NCI-H774 (cell line): Measurements from ENCODE around the gene RPL22.
"Not testable (repeated sequence)": the region's sequence is repeated elsewhere in the genome, so short reads cannot be mapped to it uniquely, and the experiment has no call there.

ENCODE experiments used
- DNase-seq: peaks from one replicate; lab custom pipeline; 2025; lab: John Stamatoyannopoulos, UW

RPL22 gene

GRCh38 chr1:6233376-6233775 lies 34.0 kb upstream of the RPL22 start:
- no peak for DNase-seq

DNA sequence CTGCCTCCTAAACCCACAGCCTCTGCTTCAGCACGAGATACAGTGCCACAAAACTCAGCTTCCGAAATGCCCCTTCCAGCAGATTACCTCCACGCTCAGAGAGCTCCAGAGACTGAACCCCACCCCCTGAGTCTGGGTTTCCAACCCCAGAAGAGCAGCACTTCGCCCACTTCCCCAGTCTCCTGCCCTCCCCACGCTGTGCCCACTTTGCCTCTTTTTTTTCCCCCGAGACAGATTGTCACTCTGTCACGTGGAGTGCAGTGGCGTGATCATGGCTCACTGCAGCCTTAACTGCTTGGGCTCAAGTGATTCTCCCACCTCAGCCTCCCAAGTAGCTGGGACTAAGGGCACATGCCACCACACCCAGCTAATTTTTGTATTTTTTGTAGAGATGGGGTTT lies 26.3 kb upstream of the RPL22 start:
- DNase-seq = no peak

DNA sequence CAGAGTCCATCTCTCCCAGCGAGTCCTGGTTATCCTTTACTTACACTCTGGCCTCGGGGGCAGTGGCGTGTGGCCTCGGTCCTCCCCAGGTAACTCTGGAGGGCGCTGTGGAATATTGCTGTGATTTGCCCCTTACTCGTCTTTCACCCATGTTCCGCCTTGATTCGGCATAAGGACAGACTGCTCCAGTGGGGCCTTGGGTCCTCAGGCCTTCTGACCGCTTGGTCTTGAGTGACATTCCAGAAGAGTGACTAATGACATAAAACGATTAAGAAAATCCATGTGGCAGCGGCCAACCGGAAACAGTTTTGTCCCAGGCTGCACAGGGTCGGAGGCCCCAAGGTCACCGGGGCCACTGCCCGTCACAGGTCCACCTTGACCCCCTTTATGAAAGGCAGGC lies 25.3 kb upstream of the RPL22 start:
- no peak for DNase-seq

DNA sequence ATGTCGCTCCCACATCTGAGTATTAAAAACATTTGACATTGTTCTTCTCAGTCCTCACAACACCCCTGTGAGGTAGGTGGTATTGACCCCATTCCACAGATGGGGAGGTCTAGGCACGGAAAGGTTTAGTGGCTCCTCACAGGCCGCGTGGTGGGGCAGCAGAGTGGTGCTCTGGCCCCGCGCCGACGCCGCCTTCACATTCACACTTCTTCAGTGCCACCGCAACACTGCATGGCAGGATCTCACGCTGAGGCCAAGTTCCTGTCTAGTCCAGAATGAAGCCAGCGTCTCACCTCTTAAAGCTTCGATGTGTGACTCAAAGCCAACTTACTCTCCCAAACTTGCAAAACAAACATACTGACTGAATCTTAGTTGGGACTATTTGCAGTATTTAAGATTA lies 24.2 kb upstream of the RPL22 start:
- DNase-seq = no peak

DNA sequence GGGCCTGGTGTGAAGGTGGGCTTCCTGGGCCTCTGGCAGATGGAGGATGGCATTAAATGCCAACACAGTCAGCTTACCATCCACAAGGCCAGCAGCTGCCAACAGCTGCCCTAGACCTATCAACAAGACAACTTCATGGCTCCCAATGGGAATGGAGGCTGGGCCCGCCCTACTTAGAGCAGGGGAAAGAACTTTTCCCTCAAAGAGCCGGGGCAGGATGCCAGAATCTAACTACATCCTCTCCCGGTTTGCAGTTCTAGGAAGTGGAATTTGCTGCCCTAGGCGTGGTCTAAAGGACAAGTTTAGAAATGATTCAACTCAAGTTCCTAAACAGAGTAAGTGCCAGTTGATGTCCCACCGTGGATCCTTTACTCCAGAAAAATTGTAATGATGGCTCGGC lies 23.2 kb upstream of the RPL22 start:
- no peak for DNase-seq

GRCh38 chr1:6221210-6221784 lies 21.9 kb upstream of the RPL22 start:
- no peak for DNase-seq

DNA sequence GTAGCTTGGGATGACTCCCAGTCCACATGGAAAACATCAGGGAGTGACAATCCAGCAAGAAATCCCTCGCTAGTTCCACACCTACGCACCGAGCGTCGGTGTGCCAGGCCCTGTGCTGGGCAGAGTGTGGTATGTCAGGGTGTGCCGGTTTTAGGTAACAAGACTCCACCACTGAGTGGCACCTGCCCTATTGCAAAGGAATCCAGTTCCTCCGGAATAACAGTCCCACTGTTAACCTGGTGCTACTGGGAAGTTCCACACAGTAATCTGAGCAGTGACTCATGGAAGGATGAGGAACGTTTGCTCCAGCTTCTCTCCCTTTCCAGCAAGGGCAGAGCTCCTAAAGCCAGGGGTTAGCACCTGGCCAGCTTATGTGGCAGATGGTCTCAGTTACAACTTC lies 20.8 kb upstream of the RPL22 start:
- DNase-seq = no peak

GRCh38 chr1:6219641-6220040 lies 20.2 kb upstream of the RPL22 start:
- not testable (repeated sequence) for DNase-seq

DNA sequence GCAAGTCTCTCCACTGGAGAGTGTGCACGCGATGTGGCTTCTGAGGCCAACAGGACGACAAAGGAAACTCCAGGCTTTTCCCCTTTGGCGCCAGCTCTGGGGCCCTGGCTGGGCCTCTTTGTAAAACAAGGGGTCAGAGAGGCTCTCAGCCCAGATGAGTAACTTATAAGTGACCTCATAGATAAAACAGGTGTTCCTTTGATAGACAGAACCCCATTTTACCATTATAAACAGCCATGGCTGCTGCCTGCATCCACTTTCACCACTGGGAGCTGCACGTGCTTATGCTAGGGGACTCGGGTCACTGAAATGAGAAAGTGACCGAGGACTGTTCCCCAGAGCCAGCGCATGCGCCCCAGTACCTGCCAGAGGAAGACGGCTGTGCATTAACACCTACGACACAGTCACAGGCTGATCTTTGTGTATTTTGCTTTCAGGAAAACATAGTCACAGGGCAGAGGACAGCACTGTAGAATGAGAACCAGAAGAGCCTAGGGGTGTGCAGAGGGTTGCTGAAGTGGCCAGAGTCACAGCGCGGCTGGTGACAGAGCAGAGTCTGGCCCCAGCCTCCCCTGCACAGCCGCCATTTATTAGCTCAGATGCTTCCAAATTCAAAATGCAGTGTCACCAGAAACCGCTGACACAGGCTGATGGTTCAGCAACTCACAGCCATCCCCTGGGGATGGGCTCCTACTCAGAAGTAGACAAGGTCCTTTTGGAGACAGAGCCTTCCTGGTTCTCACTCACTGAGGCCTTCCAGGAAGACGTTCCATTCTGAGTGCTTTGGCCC lies 19.2 kb upstream of the RPL22 start:
- DNase-seq = no peak

DNA sequence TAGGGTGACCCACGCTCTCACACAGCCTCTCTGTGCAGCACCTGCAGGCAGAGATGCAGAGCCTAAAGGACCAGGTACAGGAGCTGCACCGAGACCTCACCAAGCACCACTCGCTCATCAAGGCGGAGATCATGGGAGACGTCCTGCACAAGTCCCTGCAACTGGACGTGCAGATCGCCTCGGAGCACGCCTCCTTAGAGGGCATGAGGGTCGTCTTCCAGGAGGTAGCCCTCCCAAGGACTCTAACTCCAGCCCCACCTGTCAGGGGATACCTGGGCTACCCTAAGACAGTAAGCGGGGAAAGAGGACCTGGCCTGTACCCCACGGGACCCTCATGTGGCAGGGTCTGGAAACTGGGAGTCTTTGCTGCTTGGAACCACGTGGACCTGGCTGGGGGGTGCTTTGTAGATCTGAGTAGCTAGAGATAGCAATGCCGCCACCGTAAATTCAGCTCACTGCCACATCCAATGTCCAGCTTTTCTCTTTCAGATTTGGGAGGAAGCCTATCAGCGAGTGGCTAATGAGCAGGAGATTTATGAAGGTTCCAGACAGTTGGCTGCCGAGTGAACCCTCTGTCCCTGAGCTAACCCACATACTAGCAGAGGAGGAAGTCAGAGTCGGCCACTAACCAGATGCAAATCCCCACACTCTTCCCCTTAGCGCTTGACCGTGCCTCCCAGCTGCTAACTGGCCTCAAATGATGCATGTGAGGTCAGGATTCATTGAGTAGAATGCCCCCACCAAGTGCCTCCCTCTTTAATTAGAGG lies 13.0 kb upstream of the RPL22 start:
- DNase-seq = no peak

- no peak for DNase-seq
Measured at GRCh38 chr1:6211731-6212130, 12.3 kb upstream of the RPL22 start.

GRCh38 chr1:6210591-6211355 lies 11.4 kb upstream of the RPL22 start:
- DNase-seq = no peak

GRCh38 chr1:6209661-6210580 lies 10.5 kb upstream of the RPL22 start:
- no peak for DNase-seq

DNA sequence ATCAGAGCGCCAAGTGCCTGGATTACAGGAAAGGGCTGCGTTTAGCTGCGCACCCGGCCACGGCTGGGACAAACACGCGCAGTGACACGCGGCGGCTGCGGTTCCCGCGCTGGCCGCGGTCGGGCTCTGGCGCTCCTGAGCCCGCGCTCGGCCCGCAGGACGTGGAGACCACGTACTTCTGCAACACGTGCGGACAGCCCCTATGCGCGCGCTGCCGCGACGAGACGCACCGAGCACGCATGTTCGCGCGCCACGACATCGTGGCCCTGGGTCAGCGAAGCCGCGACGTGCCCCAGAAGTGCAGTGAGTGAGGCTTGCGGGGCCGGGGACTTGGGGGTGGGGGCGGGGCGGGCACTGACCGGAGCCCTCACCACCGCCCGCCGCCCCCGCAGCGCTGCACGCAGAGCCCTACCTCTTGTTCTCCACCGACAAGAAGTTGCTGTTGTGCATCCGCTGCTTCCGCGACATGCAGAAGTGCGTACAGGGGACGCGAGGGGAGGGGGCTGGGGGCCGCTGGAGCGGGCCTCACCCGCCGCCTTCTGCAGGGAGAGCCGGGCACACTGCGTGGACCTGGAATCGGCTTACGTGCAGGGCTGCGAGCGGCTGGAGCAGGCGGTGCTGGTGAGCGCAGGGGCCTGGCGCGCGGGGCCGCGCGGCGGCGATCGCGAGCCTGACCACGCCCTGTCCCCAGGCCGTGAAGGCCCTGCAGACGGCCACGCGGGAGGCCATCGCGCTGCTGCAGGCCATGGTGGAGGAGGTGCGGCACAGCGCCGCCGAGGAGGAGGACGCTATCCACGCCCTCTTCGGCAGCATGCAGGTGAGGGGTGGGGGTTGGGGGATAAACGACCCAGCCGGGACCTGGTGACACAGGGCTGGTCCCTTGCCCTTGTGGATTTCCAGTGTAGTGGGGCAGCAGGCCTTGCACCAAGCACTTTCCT lies 9.6 kb upstream of the RPL22 start:
- no peak for DNase-seq

- no peak for DNase-seq
Measured at GRCh38 chr1:6207921-6208320, 8.5 kb upstream of the RPL22 start.

DNA sequence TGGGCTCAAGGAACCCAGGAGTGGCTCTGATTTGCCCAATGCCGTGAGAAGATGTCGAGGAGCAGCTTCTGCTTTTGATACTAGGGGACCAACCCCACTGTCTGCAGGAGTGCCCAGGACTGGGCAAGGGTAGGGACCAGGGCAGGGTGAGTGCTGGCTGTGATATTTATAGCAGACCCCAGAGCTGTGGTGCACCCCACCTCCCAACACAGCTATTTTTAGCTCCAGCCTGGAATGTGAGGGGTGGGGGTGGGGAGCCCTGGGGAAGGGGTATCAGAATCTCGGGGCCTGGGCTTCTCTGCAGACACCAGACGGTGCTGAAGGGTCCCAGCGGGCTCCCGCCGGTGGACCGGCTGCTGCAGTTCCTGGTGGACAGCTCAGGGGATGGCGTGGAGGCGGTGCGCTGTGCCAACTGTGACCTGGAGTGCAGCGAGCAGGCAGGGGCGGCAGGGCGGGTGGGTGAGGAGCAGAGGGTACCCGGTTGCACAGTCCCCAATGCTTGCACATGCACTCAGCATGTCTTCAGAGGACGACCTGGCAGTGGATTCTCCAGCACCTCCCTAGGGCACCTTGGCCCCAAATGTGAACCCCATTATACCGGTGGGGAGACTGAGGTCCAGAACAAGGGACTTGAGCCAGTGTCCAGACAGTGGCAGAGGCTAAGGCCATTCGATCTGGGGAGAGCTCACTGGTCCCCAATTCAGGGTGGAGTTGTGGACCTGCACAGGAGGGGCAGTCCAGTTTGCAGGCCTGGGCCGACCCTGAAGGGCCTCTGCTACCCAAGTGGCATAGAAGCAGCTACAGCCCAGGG lies 7.9 kb upstream of the RPL22 start:
- DNase-seq = no peak

GRCh38 chr1:6206520-6206855 lies 7.1 kb upstream of the RPL22 start:
- no peak for DNase-seq

DNA sequence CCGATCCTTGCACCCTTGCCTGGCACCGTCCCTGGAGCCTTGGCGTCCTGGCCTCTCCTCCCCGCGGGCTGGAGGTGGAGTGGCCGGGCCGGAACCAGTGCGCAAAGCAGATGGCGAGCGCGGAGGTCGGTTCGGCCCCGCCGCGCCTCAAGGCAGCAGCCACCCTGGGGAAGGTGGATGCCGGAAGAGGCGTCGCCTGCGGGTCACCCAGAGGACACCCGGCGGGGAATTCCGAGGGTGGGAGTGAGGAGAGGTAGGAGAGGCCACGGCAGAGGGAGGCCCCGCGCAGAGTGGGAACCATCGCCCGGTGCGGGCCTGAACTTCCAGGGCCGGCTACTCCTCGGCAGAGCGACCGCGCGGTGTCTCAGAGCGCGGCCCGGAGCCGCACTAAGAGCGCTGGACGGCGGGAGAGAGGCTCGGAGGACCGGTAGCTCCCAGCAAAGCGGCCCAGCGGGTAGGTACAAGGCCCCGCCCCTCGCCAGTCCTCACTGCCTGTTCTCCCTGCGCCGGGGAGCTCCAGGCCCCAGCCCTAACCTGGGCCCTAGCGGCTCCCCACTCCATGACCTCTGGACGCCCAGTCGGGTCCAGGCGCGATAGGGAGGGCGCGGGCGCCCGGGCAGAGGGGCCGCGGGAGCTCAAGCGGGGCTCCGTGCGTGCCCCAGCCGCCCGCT lies 6.6 kb upstream of the RPL22 start, which contains the start of gene RNF207:
TSS of gene RNF207 (plus strand) at position 271 of the 671 bp plus-strand sequence. CDS start 417 bp downstream, outside the sequence.
- DNase-seq = no peak

DNA sequence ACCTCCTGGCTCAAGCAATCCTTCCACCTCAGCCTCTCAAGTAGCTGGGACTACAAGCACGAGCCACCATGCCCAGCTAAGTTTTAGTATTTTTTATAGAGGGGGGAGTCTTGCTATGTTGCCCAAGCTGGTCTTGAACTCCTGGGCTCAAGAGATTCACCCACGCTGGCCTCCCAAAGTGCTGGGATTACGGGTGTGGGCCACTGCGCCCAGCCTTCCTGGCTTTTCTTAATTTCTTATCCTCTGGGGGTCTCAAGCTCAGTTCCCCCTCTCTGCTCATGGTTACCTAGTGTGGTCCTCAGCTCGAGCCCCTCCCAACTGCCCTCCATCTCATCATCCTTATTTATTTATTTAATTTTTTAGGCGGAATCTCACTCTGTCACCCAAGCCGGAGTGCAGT lies 2.9 kb upstream of the RPL22 start:
- no peak for DNase-seq
